Measurements from ENCODE around the gene GALR3.

DNA sequence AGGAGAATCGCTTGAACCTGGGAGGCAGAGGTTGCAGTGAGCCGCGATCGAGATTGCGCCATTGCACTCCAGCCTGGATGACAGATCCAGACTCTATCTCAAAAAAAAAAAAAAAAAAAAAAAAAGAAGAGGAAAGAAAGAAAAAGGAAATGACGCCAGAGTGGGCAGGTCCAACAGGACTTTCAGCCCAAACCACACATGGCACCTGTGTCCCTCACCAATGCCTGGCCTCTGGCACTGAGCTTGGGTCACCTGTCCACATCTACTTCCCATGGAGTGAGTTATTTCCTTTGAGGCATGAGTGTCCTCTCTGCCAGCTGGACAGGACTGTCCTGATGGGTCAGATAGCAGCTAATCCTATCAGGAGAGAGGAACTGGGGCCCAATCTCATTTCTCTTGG, 30.7 kb upstream of the GALR3 start:
- TF ChIP-seq POLR2AphosphoS5 (IDR thresholded peaks at IDR 0.05; ENCODE audit: low read depth, low read length) (no peak), POLR2A (IDR thresholded peaks at IDR 0.05; ENCODE audit: low read depth, low read length) (no peak), TAF1 (IDR thresholded peaks at IDR 0.05; ENCODE audit: borderline replicate concordance, low read depth, low read length) (no peak)
